HepG2 (cell line): Measurements from ENCODE around the gene R3HDM4. TPM values are rescaled to one million over a fixed set of nuclear protein-coding genes. Genes with fewer than 3 reads are reported as not detected.

Source experiments
- ATAC-seq: fragments of 200-7000 bp; cut with Tn5 transposase; 3 replicates; pipeline ENCODE4 v1.9.1; 2020; ENCODE audit warnings: mild to moderate bottlenecking, moderate library complexity
- BruUV-seq: library from RNA; stranded (reverse); fragments of 400-500 nt; replicated peaks from 2 replicates; lab custom pipeline; 2021; lab: Mats Ljungman, UMichigan
- CTCF ChIA-PET: fragments of 300-600 bp; formaldehyde crosslinking; extraction: SDS; loops from one replicate; lab custom pipeline; 2021; ENCODE audit warnings: low total read pairs, inconsistent platforms, low intra/inter-chr PET ratio; lab: Yijun Ruan, JAX
- POLR2A ChIA-PET: fragments of 350-600 bp; sonication (Branson Sonifier 250); formaldehyde crosslinking; loops from one replicate; lab custom pipeline; 2020; ENCODE audit warnings: antibody characterized with exemption, inconsistent platforms; lab: Yijun Ruan, JAX
- DNase-seq: peaks from one replicate; pipeline ENCODE4 v3.0.0-alpha.2; 2015; ENCODE audit warnings: low spot score
- FAIRE-seq: peaks from 3 replicates; lab custom pipeline; 2011; peaks lifted over from hg19 to GRCh38; lab: Jason Lieb, UNC
- H2AFZ ChIP-seq: one replicate; pipeline ENCODE4 v1.6.1; 2011; ENCODE audit warnings: low read length, inconsistent platforms
- H3K27ac ChIP-seq: fragments of 300-600 bp; 3 replicates; pipeline ENCODE4 v1.8.0; 2011; ENCODE audit warnings: mixed run types, mild to moderate bottlenecking, mixed read lengths, low read length, inconsistent platforms; ENCODE audit not compliant: insufficient read depth; ENCODE audit errors: extremely low read length
- H3K27me3 ChIP-seq, 2 experiments: fragments of 200-600 bp in 1 of 2; 2 replicates in 1 of 2; 3 replicates in 1 of 2; pipeline versions ENCODE4 v1.6.0 to v1.8.0; 2011; ENCODE audit warnings: low read length in 2 of 2, mild to moderate bottlenecking in 2 of 2, moderate library complexity in 2 of 2, inconsistent platforms in 1 of 2; ENCODE audit not compliant: insufficient read depth in 2 of 2, control insufficient read depth in 1 of 2
- H3K36me3 ChIP-seq, 2 experiments: fragments of 200-600 bp in 1 of 2; replicated peaks in 1 of 2; 2 replicates in 1 of 2; 3 replicates in 1 of 2; pipeline versions ENCODE4 v1.5.1 to v1.8.0; 2011; ENCODE audit warnings: low read length in 2 of 2, inconsistent platforms in 1 of 2; ENCODE audit not compliant: insufficient read depth in 2 of 2, control insufficient read depth in 1 of 2
- H3K4me1 ChIP-seq: 2 replicates; pipeline ENCODE4 v1.5.1; 2012; ENCODE audit warnings: low read length, inconsistent platforms; ENCODE audit not compliant: insufficient read depth
- H3K4me2 ChIP-seq: 2 replicates; pipeline ENCODE4 v1.6.0; 2011; ENCODE audit warnings: low read depth, low read length, inconsistent platforms
- H3K4me3 ChIP-seq, 3 experiments: fragments of 200-600 bp in 1 of 3; sonication (generic), shearing (Covaris generic) in 1 of 3; replicated peaks in 1 of 3; 2 replicates each; pipeline ENCODE4 v1.5.1; 2011 to 2016; ENCODE audit warnings: low read length in 3 of 3, inconsistent platforms in 2 of 3, low read depth in 2 of 3, mild to moderate bottlenecking in 2 of 3, control low read depth in 1 of 3, mixed read lengths in 1 of 3; ENCODE audit not compliant: insufficient read depth in 1 of 3
- H3K79me2 ChIP-seq: one replicate; pipeline ENCODE4 v1.6.1; 2011; ENCODE audit warnings: low read length, inconsistent platforms; ENCODE audit not compliant: insufficient read depth
- H3K9ac ChIP-seq: 2 replicates; pipeline ENCODE4 v1.6.0; 2011; ENCODE audit warnings: mild to moderate bottlenecking, low read depth, low read length, inconsistent platforms; ENCODE audit not compliant: insufficient read depth
- H3K9me3 ChIP-seq: 2 replicates; pipeline ENCODE4 v1.5.1; 2012; ENCODE audit warnings: mild to moderate bottlenecking, low read length
- H4K20me1 ChIP-seq: 2 replicates; pipeline ENCODE4 v1.6.0; 2011; ENCODE audit warnings: inconsistent platforms, mild to moderate bottlenecking, low read length, moderate library complexity; ENCODE audit not compliant: insufficient read depth
- AGO2 ChIP-seq: fragments of 200-400 bp; formaldehyde crosslinking; optimal IDR thresholded peaks from 2 replicates; pipeline ENCODE3; 2017; ENCODE audit warnings: mild to moderate bottlenecking, low read depth, low read length, moderate library complexity
- HOXA3 ChIP-seq: sonication (generic); formaldehyde crosslinking; IDR thresholded peaks from 2 replicates; pipeline ENCODE4 v1.5.0; 2020; ENCODE audit warnings: missing genetic modification reagents
- MIXL1 ChIP-seq: IDR thresholded peaks from 2 replicates; pipeline ENCODE4 v1.6.1; 2016
- RBFOX2 ChIP-seq: fragments of 200-400 bp; formaldehyde crosslinking; IDR thresholded peaks from 2 replicates; pipeline ENCODE4 v1.6.1; 2017; ENCODE audit warnings: low read depth, mild to moderate bottlenecking, low read length
- SAP130 ChIP-seq: IDR thresholded peaks from 2 replicates; pipeline ENCODE4 v1.6.1; 2016; ENCODE audit warnings: low read depth
- ZBTB38 ChIP-seq: sonication (generic); formaldehyde crosslinking; IDR thresholded peaks from 2 replicates; pipeline ENCODE4 v1.5.1; 2020; ENCODE audit warnings: mild to moderate bottlenecking, missing genetic modification reagents
- ZMYM2 ChIP-seq: sonication (generic); formaldehyde crosslinking; IDR thresholded peaks from 2 replicates; pipeline ENCODE4 v1.8.0; 2022; ENCODE audit warnings: mild to moderate bottlenecking, missing genetic modification reagents
- ZNF124 ChIP-seq: sonication (generic); formaldehyde crosslinking; IDR thresholded peaks from 2 replicates; pipeline ENCODE4 v1.4.0; 2020; ENCODE audit warnings: missing genetic modification reagents
- ZNF331 ChIP-seq: sonication (generic); formaldehyde crosslinking; IDR thresholded peaks from 2 replicates; pipeline ENCODE4 v1.4.0; 2020; ENCODE audit warnings: missing genetic modification reagents
- WGBS: methylation state at CpG from one replicate; pipeline ENCODE4 v1.1.6; 2017; ENCODE audit warnings: low lambda C conversion rate; 5-methylcytosine and 5-hydroxymethylcytosine counted together
- in situ Hi-C: cut with HindIII; loops from 2 replicates; pipeline ENCODE4 v1.10.0; 2017; ENCODE audit warnings: low pct_unique_long_range_greater_than_20kb; ENCODE audit not compliant: extremely low pct_ligation_motif_present
- intact Hi-C: fragments of 100-400 bp; cut with micrococcal nuclease; formaldehyde crosslinking; loops from one replicate; pipeline ENCODE4 v1.10.0; 2022; ENCODE audit not compliant: unreplicated experiment
- polyA plus RNA-seq, 8 experiments: library from polyadenylated mRNA; depleted of rRNA in 3 of 8; stranded (reverse) in 7 of 8; unstranded in 1 of 8; fragments of >200 nt; fragmentation: Illumina TruSeq in 4 of 8; extraction: Trizol in 4 of 8; gene quantifications; 2 replicates each; pipeline versions ENCODE4 v1.2.1 to v1.2.3, GENCODE V29; 2011 to 2016; ENCODE audit warnings: low read depth in 4 of 8, missing spikeins in 1 of 8, mixed read lengths in 1 of 8; ENCODE audit not compliant: insufficient read depth in 1 of 8
- total RNA-seq, 5 experiments: library from RNA; depleted of rRNA; stranded (reverse); fragments of >200 nt; fragmentation: Illumina TruSeq; extraction: Trizol; gene quantifications; 2 replicates each; pipeline ENCODE4 v1.2.3, GENCODE V29; 2016; ENCODE audit warnings: low read depth in 1 of 5

R3HDM4 gene
- total and polyA plus RNA-seq, 2 of the 13 experiments (the other 11 are each of a cell fraction or from before 2014, with no cell fraction given): 26.2 to 26.9 TPM

GRCh38 chr19:885536-886224 lies 27.3 kb downstream of the R3HDM4 start:
- Histone ChIP-seq H2AFZ (no peak overlapping the region), H3K79me2 (no peaks in the 10 kb centered on the region), H3K27me3 (no peaks in the 10 kb centered on the region), H3K9ac (no peak overlapping the region), H3K9me3 (no peaks in the 10 kb centered on the region), H4K20me1 (no peaks in the 10 kb centered on the region; the same call in 1 of the 2 replicates), H3K4me2 (no peak overlapping the region), H3K4me1 (peaks cover 9% of the 10 kb centered on the region), H3K36me3 (peaks cover 24 to 42% of the 10 kb centered on the region in 2 experiments; a peak in 4 of 5 replicates), H3K27ac (no peak overlapping the region), H3K4me3 (no peak overlapping the region)
- intact Hi-C loops: no loop called here
- no peak for DNase-seq
- ChIA-PET POLR2A (no interaction called here), CTCF (no interaction called here)
- in situ Hi-C loops: no loop called here
- 98% methylated on average over 47 of the region's 64 CpGs for WGBS
- FAIRE-seq: no peak
- no TSS peak for BruUV-seq
- no peak for TF ChIP-seq ZNF331
- no peak for TF ChIP-seq MIXL1 (CRISPR knock-in tag)
- TF ChIP-seq ZNF124: no peak
- TF ChIP-seq ZBTB38: 0 out of 2 replicates have a peak, but pooled peaks have one; percentile 16
- TF ChIP-seq AGO2: peak; percentile 78
- no peak for TF ChIP-seq HOXA3
- TF ChIP-seq SAP130 (CRISPR knock-in tag): no peak
- TF ChIP-seq ZMYM2 (CRISPR knock-in tag): no peak
- TF ChIP-seq RBFOX2: peak; percentile 68
- ATAC-seq: no peak
